Tibial nerve (tissue), 4 donors: ENCODE data around the gene DGKD.

Source experiments
- EP300 ChIP-seq, 2 donors: sonication (generic); formaldehyde crosslinking; IDR thresholded peaks; one replicate each; pipeline ENCODE4 v1.6.1; 2017; ENCODE audit warnings: antibody characterized with exemption in 2 of 2, mild to moderate bottlenecking in 1 of 2
- TF ChIP-seq, protein P1 (sequence below), 5 experiments: fragments of 200-600 bp in 3 of 5; fragments of 450-650 bp in 2 of 5; sonication (generic) in 3 of 5; IDR thresholded peaks; one replicate each; pipeline ENCODE4 v1.5.1; 2016 to 2019; ENCODE audit warnings: antibody characterized with exemption in 5 of 5, mild to moderate bottlenecking in 3 of 5, moderate library complexity in 2 of 5

GRCh38 chr2:233492078-233492477 lies 137.8 kb downstream of the DGKD start:
- TF ChIP-seq, protein P1, sequence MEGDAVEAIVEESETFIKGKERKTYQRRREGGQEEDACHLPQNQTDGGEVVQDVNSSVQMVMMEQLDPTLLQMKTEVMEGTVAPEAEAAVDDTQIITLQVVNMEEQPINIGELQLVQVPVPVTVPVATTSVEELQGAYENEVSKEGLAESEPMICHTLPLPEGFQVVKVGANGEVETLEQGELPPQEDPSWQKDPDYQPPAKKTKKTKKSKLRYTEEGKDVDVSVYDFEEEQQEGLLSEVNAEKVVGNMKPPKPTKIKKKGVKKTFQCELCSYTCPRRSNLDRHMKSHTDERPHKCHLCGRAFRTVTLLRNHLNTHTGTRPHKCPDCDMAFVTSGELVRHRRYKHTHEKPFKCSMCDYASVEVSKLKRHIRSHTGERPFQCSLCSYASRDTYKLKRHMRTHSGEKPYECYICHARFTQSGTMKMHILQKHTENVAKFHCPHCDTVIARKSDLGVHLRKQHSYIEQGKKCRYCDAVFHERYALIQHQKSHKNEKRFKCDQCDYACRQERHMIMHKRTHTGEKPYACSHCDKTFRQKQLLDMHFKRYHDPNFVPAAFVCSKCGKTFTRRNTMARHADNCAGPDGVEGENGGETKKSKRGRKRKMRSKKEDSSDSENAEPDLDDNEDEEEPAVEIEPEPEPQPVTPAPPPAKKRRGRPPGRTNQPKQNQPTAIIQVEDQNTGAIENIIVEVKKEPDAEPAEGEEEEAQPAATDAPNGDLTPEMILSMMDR (IDR thresholded peaks at IDR 0.05), result no peak
- no peak for TF ChIP-seq EP300 (IDR thresholded peaks at IDR 0.05)
